ENCODE results near the gene CDC20B.

DNA sequence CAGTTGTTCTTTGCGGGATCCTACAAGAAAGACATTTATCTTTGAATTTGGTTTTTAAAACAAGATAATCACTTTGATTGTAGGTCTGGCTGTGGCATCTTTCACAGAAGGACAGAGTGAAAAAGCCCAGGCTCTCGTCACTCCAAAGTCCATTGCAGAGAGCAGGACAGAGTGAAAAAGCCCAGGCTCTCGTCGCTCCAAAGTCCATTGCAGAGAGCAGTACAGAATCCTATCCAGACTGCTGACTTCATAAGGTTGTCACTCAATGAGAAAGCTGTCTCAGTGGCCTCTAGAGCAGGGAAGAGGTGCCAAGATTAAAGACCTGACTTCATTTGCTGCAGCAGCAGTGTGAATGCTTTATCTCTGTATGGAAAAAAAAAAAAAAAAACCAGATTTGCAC lies 29.4 kb downstream of the CDC20B start:
- TF ChIP-seq, protein P1, sequence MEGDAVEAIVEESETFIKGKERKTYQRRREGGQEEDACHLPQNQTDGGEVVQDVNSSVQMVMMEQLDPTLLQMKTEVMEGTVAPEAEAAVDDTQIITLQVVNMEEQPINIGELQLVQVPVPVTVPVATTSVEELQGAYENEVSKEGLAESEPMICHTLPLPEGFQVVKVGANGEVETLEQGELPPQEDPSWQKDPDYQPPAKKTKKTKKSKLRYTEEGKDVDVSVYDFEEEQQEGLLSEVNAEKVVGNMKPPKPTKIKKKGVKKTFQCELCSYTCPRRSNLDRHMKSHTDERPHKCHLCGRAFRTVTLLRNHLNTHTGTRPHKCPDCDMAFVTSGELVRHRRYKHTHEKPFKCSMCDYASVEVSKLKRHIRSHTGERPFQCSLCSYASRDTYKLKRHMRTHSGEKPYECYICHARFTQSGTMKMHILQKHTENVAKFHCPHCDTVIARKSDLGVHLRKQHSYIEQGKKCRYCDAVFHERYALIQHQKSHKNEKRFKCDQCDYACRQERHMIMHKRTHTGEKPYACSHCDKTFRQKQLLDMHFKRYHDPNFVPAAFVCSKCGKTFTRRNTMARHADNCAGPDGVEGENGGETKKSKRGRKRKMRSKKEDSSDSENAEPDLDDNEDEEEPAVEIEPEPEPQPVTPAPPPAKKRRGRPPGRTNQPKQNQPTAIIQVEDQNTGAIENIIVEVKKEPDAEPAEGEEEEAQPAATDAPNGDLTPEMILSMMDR (IDR thresholded peaks at IDR 0.05) = no peak
- no peak for TF ChIP-seq POLR2A (IDR thresholded peaks at IDR 0.05)
